Mesenchymal stem cell (in vitro differentiated cells and primary cell): Measurements from ENCODE around the gene CHD1. TPM values are rescaled to one million over a fixed set of nuclear protein-coding genes. Genes with fewer than 3 reads are reported as not detected.

Experiments
- DNase-seq: peaks from one replicate; pipeline ENCODE4 v3.0.0-alpha.2; 2013
- H2AFZ ChIP-seq: one replicate; pipeline ENCODE4 v1.6.1; 2013; ENCODE audit warnings: low read depth, mild to moderate bottlenecking, control low read depth, inconsistent platforms, low read length, moderate library complexity
- H2AK5ac ChIP-seq: 2 replicates; pipeline ENCODE4 v1.6.1; 2013; ENCODE audit warnings: low read length, moderate library complexity, mild to moderate bottlenecking, inconsistent platforms; ENCODE audit not compliant: severe bottlenecking
- H2BK120ac ChIP-seq: one replicate; pipeline ENCODE4 v1.6.1; 2013; ENCODE audit warnings: low read depth, mild to moderate bottlenecking, inconsistent platforms, low read length, moderate library complexity
- H2BK12ac ChIP-seq, 2 experiments: one replicate each; pipeline ENCODE4 v1.6.1; 2013; ENCODE audit warnings: inconsistent platforms in 2 of 2, low read length in 2 of 2, mild to moderate bottlenecking in 2 of 2, moderate library complexity in 2 of 2, control low read depth in 1 of 2
- H2BK15ac ChIP-seq: one replicate; pipeline ENCODE4 v1.6.1; 2013; ENCODE audit warnings: mild to moderate bottlenecking, low read depth, inconsistent platforms; ENCODE audit not compliant: poor library complexity, severe bottlenecking
- H2BK5ac ChIP-seq: 2 replicates; pipeline ENCODE4 v1.6.1; 2013; ENCODE audit warnings: low read depth, mild to moderate bottlenecking, low read length, control low read depth, inconsistent platforms; ENCODE audit not compliant: poor library complexity, severe bottlenecking
- H3K14ac ChIP-seq, 2 experiments: one replicate each; pipeline ENCODE4 v1.6.1; 2013; ENCODE audit warnings: inconsistent platforms in 2 of 2, low read length in 2 of 2, control low read depth in 1 of 2, mild to moderate bottlenecking in 1 of 2, moderate library complexity in 1 of 2
- H3K18ac ChIP-seq, 2 experiments: one replicate each; pipeline ENCODE4 v1.6.1; 2013; ENCODE audit warnings: inconsistent platforms in 2 of 2, low read length in 2 of 2, control low read depth in 1 of 2, low read depth in 1 of 2, mild to moderate bottlenecking in 1 of 2
- H3K23ac ChIP-seq, 2 experiments: one replicate each; pipeline ENCODE4 v1.6.1; 2013; ENCODE audit warnings: inconsistent platforms in 2 of 2, low read length in 2 of 2, mild to moderate bottlenecking in 2 of 2, moderate library complexity in 2 of 2, control low read depth in 1 of 2
- H3K27ac ChIP-seq: 2 replicates; pipeline ENCODE4 v1.5.1; 2013; ENCODE audit warnings: mild to moderate bottlenecking, moderate library complexity, low read length, control low read depth, inconsistent platforms; ENCODE audit not compliant: poor library complexity, severe bottlenecking
- H3K27me3 ChIP-seq, 2 experiments: 2 replicates each; pipeline versions ENCODE4 v1.6.1 to v1.7.0; 2013; ENCODE audit warnings: low read length in 2 of 2, mild to moderate bottlenecking in 2 of 2, moderate library complexity in 2 of 2, control low read depth in 1 of 2, inconsistent platforms in 1 of 2; ENCODE audit not compliant: control insufficient read depth in 1 of 2, insufficient read depth in 1 of 2
- H3K36me3 ChIP-seq, 2 experiments: 2 replicates each; pipeline versions ENCODE4 v1.6.1 to v1.7.0; 2013; ENCODE audit warnings: low read length in 2 of 2, control low read depth in 1 of 2, inconsistent platforms in 1 of 2, low read depth in 1 of 2, mild to moderate bottlenecking in 1 of 2; ENCODE audit not compliant: insufficient read depth in 2 of 2, control insufficient read depth in 1 of 2
- H3K4ac ChIP-seq, 2 experiments: one replicate each; pipeline ENCODE4 v1.6.1; 2013; ENCODE audit warnings: inconsistent platforms in 2 of 2, low read length in 2 of 2, mild to moderate bottlenecking in 2 of 2, moderate library complexity in 2 of 2, control low read depth in 1 of 2, low read depth in 1 of 2
- H3K4me1 ChIP-seq: 2 replicates; pipeline ENCODE4 v1.6.1; 2013; ENCODE audit warnings: low read depth, low read length, control low read depth; ENCODE audit not compliant: control insufficient read depth, insufficient read depth
- H3K4me2 ChIP-seq: 2 replicates; pipeline ENCODE4 v1.6.1; 2013; ENCODE audit warnings: low read length, mild to moderate bottlenecking, inconsistent platforms; ENCODE audit not compliant: poor library complexity, severe bottlenecking
- H3K4me3 ChIP-seq, 2 experiments: 2 replicates each; pipeline versions ENCODE4 v1.5.1 to v1.7.0; 2013; ENCODE audit warnings: low read length in 2 of 2, mild to moderate bottlenecking in 2 of 2, control low read depth in 1 of 2, low read depth in 1 of 2; ENCODE audit not compliant: insufficient read depth in 1 of 2
- H3K79me1 ChIP-seq: replicated peaks from 2 replicates; pipeline ENCODE4 v1.6.1; 2013; ENCODE audit warnings: mild to moderate bottlenecking, control low read depth, low read length, inconsistent platforms; ENCODE audit not compliant: poor library complexity, severe bottlenecking
- H3K9ac ChIP-seq: 2 replicates; pipeline ENCODE4 v1.7.0; 2013; ENCODE audit warnings: mild to moderate bottlenecking, low read length, moderate library complexity
- H3K9me3 ChIP-seq: 2 replicates; pipeline ENCODE4 v1.7.0; 2013; ENCODE audit warnings: mild to moderate bottlenecking, low read length; ENCODE audit not compliant: control insufficient read depth
- H4K8ac ChIP-seq: one replicate; pipeline ENCODE4 v1.6.1; 2013; ENCODE audit warnings: inconsistent platforms, mild to moderate bottlenecking, low read length, moderate library complexity
- H4K91ac ChIP-seq: one replicate; pipeline ENCODE4 v1.6.1; 2013; ENCODE audit warnings: mild to moderate bottlenecking, low read length, inconsistent platforms
- WGBS: methylation state at CpG from one replicate; pipeline ENCODE4 v1.1.7; 2013; ENCODE audit warnings: mixed read lengths; 5-methylcytosine and 5-hydroxymethylcytosine counted together
- small RNA-seq: library from polyadenylated mRNA; stranded (forward); fragments of <200 nt; extraction: miRNeasy Mini kit (QIAGEN cat#:217004); gene quantifications from one replicate; pipeline ENCODE3, GENCODE V24; 2013; ENCODE audit warnings: low read depth

Gene CHD1

GRCh38 chr5:98805070-98805469, 123.7 kb downstream of the CHD1 start:
- H3K23ac ChIP-seq, result no peak overlapping the region
- H3K4ac ChIP-seq, result no peak overlapping the region
- no peak overlapping the region for H4K8ac ChIP-seq
- no peak for DNase-seq
- no peak overlapping the region for H2AK5ac ChIP-seq
- H3K9me3 ChIP-seq, result peaks cover 50% of the 10 kb centered on the region
- no peak overlapping the region for H3K18ac ChIP-seq
- H2BK12ac ChIP-seq, result no peak overlapping the region
- no peak overlapping the region for H2BK5ac ChIP-seq
- H3K4me1 ChIP-seq, result no peaks in the 10 kb centered on the region
- H4K91ac ChIP-seq, result no peak overlapping the region
- H3K14ac ChIP-seq, result no peak overlapping the region
- no peak overlapping the region for H2BK120ac ChIP-seq
- no peak overlapping the region for H2BK15ac ChIP-seq
- H3K4me2 ChIP-seq, result no peak overlapping the region
- H3K27me3 ChIP-seq, result no peaks in the 10 kb centered on the region
- no peak overlapping the region for H3K9ac ChIP-seq
- WGBS, result 97% methylated on average over 1 of the region's 1 CpG
- H3K36me3 ChIP-seq, result no peaks in the 10 kb centered on the region
- no peak overlapping the region for H3K27ac ChIP-seq
- no peaks in the 10 kb centered on the region for H3K79me1 ChIP-seq
- no peak overlapping the region for H2AFZ ChIP-seq
- no peak overlapping the region for H3K4me3 ChIP-seq

- Histone ChIP-seq H3K18ac (no peak overlapping the region), H2BK12ac (no peak overlapping the region), H2AFZ (no peak overlapping the region), H3K14ac (no peak overlapping the region), H3K9me3 (peaks cover 50% of the 10 kb centered on the region), H2BK15ac (no peak overlapping the region), H3K79me1 (no peaks in the 10 kb centered on the region), H2BK120ac (no peak overlapping the region), H3K4me1 (no peaks in the 10 kb centered on the region), H3K27ac (no peak overlapping the region), H4K8ac (no peak overlapping the region), H3K23ac (no peak overlapping the region), H4K91ac (no peak overlapping the region), H3K9ac (no peak overlapping the region), H2AK5ac (no peak overlapping the region), H3K4me2 (no peak overlapping the region), H3K27me3 (no peaks in the 10 kb centered on the region), H3K4ac (no peak overlapping the region), H2BK5ac (no peak overlapping the region), H3K36me3 (no peaks in the 10 kb centered on the region), H3K4me3 (no peak overlapping the region)
- WGBS, result no CpG with 5 or more reads among the region's 2 CpGs
- DNase-seq, result no peak
Observed at GRCh38 chr5:98804066-98804465, 124.7 kb downstream of the CHD1 start.

Small RNA genes lying within 50 kb of the gene (small RNA-seq; reads per million reads assigned to genes)
- gene RF00019, result not detected
- gene RNU6-402P, result not detected
